HG03354 (cell line): ENCODE results near the gene PRKD1.
"Not testable (repeated sequence)": the region's sequence is repeated elsewhere in the genome, so short reads cannot be mapped to it uniquely, and the experiment has no call there.

ENCODE experiments used
- ATAC-seq: cut with Tn5 transposase; IDR thresholded peaks from one replicate; pipeline ENCODE4 v1.9.1; 2021; ENCODE audit warnings: mild to moderate bottlenecking; ENCODE audit not compliant: unreplicated experiment, poor library complexity, severe bottlenecking

The PRKD1 gene

DNA sequence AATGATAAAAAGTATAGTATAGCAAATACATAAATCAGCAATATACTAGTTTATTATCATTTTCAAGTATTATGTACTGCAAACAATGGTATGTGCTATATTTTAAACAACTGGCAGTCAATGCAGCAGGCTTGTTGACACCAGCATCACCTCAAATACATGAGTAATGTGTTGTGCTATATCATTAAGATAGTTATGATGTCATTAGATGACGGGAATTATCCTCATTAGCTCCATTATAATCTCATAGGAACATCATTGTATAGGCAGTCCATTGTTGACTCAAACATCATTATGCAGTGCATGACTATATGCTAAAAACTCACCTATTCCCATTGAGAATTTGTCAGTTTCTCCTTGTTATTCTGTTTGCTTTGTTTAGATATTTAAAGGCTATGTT is 85.4 kb downstream of the PRKD1 start:
- ATAC-seq, result no peak

DNA sequence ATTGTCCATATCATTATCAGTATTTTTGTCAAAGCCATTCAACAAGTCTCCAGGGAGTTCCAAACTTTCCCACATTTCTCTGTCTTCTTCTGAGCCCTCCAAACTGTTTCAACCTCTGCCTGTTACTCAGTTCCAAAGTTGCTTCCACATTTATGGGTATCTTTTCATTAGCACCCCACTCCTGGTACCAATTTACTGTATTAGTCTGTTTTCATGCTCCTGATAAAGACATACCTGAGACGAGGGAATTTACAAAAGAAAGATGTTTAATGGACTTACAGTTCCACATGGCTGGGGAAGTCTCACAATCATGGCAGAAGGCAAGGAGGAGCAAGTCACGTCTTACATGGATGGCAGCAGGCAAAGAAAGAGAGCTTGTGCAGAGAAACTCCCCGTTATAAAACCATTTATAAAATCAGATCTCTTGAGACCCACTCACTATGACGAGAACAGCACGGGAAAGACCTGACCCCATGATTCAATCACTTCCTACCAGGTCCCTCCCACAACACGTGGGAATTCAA is 87.2 kb downstream of the PRKD1 start:
- not testable (repeated sequence) for ATAC-seq

DNA sequence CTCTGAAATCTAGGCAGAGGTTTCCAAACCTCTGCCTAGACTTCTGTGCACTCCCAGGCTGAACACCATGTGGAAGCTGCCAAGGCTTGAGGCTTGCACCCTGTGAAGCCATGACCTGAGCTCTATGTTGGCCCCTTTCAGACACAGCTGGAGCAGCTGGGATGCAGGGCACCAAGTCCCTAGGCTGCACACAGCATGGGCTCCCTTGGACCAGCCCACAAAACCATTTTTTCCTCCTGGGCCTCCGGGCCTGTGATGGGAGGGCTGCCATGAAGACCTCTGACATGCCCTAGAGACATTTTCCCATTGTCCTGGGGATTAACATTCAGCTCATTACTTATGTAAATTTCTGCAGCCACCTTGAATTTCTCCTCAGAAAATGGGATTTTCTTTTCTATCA is 88.0 kb downstream of the PRKD1 start:
- not testable (repeated sequence) for ATAC-seq

DNA sequence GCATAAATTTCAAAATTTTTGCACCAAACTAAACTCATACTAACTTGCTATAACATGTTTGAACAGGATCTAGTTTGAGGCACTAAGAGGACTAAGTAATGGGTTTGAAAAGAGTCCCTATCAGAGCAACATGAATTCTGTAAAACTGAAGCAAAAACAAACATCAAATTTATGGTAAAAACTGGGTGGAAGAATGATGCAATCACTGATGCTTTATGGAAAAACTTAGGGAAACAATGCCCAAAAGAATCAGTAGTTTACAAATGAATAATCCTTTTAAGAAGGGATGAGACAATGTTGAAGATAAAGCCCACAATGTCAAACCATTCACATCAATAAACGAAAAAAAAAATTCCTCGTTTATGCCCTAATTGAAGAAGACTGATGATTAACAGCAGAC is 88.9 kb downstream of the PRKD1 start:
- no peak for ATAC-seq

DNA sequence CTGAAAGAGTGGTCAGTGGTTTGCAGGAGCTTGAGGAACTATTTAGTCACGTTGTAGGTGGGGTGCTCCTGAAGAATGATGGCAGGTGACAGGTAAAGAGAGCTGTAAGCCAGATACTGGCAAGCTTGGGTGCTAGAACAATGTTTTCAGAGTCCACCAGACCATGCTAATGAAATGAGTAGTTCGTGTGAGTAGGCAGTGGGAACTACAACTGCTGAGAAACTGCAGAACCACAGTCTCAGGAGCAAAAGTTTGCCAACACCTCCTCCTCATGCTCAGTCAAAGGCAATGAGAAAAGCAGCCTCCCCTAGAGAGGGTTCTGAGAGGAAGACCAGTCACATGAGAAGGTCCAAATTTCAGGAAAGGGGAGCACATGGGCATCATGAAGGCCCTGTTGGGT is 91.3 kb downstream of the PRKD1 start:
- ATAC-seq, result no peak

DNA sequence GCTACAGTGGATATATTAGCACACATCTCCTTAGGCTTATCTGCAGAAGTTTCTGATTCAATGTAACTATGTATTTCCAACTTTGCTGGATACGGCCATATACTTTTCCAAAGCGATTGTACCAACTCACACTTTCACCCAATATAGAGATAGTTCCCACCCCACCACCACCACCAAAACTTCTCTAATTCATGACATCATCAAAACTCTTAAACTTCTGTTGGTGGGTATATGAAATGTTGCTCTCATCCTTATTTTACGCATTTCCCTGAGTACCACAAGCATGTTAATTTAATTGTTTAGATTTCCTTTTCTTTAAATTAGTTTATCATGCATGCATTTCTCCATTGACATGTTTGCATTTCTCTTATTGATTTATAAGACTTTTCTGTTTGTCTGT is 95.6 kb downstream of the PRKD1 start:
- no peak for ATAC-seq

DNA sequence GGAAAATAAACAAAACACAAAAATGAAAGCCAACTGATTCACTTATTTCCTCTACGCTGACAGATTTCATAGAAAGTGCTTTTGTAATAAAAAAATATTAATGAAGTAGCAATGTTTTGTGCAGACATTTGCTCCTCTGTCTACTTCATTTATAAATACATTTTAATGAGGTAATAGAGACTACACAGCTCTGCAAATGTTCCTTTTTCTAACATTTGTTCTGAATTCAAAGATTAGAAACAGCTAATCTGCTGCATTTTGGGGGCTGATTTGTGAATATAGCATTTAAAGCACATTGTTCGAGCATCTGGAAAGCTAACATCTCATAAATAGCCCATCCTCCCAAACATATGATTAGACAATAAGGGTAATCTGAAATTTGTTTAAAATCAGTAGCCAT is 97.8 kb downstream of the PRKD1 start:
- ATAC-seq, result no peak

DNA sequence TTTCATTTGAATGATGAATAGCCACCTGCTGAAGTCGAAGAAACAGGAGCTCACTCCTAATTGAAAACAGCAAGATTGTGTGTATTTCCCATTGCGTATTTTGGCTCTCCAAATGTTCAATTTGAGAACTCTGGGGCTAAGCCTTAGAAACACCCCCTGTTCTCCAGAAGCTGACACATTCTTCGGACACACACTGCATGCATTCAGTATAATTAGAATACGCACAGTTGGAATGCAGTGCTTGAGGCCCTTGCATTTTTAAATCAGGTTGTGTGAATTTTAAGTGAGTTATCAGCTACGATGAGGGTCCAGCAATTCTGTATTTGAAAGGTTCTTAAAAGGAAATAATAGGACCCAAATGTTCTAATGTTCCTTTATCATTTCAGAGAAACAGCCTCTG is 103.8 kb downstream of the PRKD1 start:
- no peak for ATAC-seq

DNA sequence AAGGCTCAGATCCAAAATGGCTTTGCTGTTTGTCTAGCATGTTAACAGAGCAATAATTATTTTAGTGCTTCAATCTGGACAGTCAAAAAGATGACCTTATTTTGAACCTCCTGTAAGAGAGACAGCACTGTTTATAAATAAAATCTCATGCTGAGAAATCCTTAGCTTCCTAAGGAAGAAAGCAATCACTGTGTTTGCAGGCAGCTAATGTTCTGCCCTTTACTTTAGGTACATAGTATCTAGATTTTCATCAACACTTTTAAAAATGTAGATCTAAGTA is 105.3 kb downstream of the PRKD1 start:
- ATAC-seq, result no peak

DNA sequence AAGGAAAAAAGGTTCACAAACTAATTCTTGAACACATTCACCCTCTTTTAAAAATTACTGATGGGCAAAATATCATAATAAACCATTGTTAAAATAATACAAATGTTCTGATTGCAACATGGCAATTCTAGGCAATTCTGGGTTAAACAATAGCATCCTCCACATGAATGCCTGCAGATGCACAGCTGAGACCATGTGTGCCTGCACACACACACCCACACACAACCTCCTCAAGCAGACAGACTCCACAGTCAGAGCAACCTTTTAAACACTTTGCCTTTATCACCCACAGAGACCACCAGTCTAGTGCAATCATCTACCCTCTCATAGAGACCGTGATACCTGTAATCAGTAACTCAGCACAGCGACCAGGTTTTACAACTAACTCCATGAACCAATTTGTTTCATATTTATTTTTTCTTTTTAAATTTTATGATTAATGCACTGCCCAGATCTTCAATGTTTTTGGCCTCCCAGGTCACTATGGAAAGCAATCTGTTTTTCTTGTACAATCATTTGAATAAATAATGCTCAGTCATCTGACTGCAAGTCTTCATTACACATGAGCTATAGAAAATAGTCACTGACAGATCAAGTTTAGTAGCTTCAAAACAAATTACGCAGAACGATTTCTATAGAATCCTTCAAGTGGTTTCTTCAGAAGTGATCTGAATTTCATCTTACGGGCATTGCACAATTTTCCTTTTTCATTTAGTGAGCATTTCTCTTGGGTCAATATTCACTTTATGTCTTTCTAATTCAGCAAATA is 105.8 kb downstream of the PRKD1 start:
- ATAC-seq, result no peak

DNA sequence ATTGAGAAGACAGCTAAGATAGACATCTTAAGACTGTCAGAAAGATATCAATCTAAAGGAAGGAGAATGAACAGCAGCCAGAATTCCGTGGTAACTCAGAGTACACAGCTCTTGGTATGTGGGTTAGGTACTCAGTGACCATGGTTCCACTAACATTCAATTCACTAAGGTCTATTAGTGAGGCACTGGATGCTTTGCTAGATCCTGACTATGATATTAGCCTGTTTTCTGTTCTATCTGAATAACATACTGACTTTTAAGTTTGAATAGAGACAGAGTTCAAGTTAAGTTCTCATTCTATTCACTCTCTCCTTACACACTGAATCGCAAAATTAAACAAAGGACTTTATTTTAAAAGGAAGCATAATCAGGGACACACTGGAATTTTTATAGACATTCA is 106.4 kb downstream of the PRKD1 start:
- ATAC-seq, result no peak

DNA sequence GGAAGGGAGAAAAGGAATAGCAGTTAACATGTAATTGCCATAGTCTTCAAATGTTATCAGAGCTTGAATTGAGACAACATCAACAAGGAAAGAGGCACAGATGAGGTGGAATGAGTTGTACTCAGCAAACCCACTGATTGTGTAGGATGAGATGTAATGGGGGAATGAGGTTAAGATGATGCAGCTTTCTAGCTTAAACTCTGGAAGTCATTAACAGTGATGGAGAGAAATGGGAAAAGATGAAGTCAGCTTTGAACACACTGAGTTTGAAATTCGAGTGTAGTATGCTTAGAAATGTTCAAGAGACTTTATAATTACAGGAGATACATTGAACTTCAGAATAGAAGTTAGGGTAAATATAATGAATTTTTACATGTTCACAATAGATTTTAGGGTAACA is 106.9 kb downstream of the PRKD1 start:
- ATAC-seq, result no peak

DNA sequence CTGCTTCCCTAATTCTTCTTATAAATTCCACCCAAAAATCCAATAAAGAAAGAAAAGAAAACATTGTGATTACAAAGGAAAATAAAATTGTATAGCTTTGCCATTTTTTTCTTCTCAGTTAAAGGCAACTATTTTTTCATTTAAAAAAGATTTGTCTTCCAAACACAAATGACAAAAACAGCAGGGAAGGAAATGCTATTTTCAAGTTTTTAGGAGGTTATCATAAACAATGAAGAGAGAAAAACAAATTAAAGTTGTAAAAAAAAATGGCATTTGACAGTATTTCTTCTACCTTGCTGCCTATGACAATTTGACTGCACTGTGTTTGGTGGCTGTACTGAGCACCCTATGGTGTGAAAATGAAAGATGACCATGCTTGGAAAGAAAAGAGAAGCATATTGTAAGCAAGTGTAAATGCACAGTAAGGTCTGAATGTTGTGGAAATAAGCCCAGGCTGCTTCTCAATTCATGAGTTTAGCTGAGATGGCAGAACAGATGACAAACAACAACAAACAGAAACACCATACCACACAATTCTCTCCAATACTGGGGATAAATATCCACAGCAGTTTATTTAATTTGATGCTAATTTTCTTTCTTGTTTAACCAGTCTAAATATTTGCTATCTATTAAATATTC is 109.8 kb downstream of the PRKD1 start:
- ATAC-seq, result no peak

DNA sequence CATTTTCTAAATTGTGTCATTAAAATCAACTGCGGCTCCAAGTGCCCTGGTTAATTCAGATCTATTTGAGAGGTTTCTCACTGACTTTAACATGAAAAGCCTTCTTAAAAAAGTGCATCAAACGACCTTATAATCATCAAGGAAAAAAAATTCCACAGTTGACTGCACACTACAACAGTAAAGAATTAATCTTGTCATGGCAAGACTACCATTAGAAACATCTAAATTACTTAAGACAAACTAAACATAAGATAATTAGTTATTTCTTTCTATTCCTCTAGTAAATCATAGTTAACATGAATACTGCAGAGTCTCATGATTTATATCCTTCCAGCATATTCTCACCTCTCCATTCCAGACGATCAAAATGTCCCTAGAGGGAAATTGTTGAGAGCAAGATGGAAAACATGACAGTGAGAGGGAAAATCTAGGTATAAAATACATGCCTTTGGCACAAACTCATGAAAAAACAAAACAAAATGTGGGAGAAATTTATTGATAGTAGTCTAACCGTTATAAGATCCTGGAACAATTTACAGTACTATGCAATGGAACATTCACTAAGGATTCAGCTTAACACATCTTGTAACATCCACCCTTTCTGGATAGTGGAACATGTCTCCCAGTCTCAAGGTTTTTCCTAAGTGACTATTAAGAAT is 112.5 kb downstream of the PRKD1 start:
- ATAC-seq, result no peak

DNA sequence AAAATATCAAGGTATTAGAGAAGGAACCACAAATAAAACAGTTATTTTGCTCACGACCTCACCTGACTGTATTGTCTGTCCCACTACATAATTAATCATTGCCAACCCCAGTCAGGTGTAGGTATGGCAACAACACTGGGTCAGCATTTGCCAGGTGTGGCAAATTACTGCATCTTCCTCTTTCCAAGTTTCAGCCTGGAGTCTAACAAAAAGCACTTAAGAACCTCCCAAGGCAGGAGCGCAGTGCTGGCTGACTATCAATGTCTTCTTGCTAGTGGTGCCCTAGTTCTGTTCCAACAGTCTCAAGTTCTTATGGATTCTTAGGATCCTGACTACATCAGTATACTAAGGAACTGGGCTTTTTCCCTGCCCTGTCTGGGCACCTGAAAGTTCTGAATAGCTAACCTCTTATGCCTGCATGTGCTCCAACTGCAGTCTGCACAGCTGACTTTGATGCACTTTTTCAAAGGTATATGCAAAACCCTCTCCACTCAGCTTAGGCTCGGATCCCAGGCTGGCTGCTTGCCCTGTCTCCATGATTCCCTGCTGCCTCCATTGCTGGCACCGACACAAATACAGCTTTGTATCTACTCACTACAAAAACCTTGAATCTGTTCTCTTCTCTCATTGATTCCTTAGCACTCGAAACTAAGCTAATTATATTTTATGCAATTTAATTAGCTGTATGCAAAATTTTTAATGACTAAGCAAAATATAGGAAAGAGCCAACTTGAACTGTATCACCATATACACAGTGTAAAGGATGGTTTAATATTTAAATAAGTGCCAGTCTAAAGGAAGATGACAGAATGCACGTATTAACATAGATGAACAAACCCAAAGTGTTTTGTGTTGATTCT is 113.3 kb downstream of the PRKD1 start:
- no peak for ATAC-seq

DNA sequence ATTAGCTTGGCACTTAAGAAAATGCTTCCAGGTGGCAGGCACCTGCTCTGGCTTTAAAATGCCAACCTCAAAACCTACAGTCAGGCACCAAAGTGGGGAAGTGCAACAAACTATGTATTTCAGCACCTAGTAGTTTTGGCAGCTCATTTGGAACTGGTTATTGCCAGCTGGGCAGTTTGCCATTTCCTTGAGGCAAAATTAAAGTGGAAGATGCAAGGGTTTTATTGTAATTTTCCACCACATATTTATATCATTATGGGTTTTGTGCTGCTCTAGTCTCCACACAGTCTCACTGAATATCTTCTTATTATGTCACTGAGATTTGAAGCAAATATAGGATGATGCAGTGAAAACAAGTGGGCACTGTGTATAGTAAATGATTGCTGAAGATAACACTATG is 117.0 kb downstream of the PRKD1 start:
- ATAC-seq, result no peak

DNA sequence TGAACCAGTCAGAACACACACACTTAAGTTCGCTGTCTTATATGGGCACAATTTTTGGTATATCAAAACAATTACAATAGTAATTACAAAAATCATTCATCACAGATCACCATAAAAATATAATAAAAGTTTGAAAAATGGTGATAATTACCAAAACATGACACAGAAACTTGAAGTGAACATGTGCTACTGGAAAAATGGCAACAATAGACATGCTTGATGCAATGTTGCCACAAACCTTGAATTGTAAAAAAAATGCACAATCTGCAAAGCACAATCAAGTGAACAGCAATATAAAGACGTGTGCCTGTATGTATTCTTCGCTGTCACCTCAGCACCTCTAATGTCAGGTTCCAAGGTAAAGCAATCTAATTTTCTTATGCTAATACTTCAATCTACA is 117.6 kb downstream of the PRKD1 start:
- no peak for ATAC-seq

DNA sequence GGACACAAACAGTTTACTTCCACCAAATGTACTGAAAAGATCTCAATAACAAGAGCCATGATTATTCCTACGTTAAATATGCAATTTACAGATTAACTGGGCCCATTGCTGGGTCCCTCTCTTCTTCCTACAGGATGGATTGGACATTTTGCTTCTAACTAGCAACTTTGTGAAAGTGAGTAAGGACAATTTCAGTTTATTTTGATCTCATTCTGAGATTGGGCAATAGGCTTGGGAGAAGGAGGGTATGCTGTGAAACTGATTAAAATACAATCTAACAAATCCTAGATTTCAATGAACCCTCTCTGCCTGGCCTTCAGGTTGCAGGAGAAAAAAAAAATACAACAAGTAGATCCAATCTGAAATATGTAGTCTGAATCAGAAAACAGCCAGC is 121.5 kb downstream of the PRKD1 start:
- ATAC-seq, result no peak

DNA sequence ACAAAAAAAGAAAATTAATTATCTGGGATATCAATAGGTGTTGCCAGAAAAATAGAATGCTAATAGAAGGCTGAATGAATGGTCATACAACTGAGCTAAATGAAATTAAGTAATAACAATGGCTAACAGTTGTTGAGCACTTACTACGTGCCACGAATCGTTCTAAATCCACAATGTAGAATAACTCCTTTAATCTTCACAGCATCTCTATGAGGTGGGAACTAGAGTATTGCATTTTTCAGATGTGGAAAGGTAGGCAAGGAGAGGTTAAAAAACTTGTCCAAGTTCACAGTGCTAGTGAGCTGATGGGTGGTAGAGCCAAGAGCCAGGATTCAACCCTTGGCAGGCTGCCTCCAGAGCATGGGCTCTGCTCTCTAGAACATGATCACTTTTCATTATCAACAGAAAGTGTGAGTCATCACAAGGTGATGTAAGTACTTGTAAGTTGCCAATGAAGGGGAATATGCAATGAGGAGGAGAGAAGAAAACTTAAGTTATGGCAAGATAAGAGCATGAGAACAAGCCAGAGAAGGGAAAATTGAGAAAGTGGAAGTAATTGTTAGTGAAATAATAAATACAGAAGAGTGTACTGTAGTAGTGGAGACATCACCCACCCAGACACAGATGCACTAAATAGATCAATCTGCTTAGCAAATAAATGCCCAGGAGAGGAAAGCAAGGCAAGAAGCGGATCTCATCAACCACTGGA is 122.1 kb downstream of the PRKD1 start:
- ATAC-seq, result no peak
